Heart right ventricle (tissue), 16 donors: ENCODE results near the gene OR1S2. TPM values are rescaled to one million over a fixed set of nuclear protein-coding genes. Genes with fewer than 3 reads are reported as not detected.

Experiments used
- ATAC-seq, 8 donors: fragments of 200-7000 bp; cut with Tn5 transposase; one replicate each; pipeline ENCODE4 v1.9.1; 2020; ENCODE audit warnings: mild to moderate bottlenecking in 8 of 8, moderate library complexity in 8 of 8, moderate number of reproducible peaks in 1 of 8
- DNase-seq, 2 donors: peaks; one replicate each; pipeline ENCODE4 v3.0.0-alpha.2; 2020
- H3K27ac ChIP-seq, 10 donors: fragments of 200-600 bp; sonication (generic) in 2 of 10; one replicate each; pipeline versions ENCODE4 v1.5.0 to v1.8.0; 2020 to 2022; ENCODE audit warnings: mild to moderate bottlenecking in 3 of 10
- H3K27me3 ChIP-seq, 7 donors: fragments of 200-600 bp; one replicate each; pipeline ENCODE4 v1.8.0; 2021 to 2022; ENCODE audit warnings: mild to moderate bottlenecking in 2 of 7
- H3K36me3 ChIP-seq, 9 donors: fragments of 200-600 bp; sonication (generic) in 1 of 9; one replicate each; pipeline versions ENCODE4 v1.5.0 to v1.8.0; 2020 to 2022; ENCODE audit warnings: mild to moderate bottlenecking in 2 of 9
- H3K4me1 ChIP-seq, 9 donors: fragments of 200-600 bp; sonication (generic) in 1 of 9; one replicate each; pipeline versions ENCODE4 v1.5.0 to v1.8.0; 2020 to 2022; ENCODE audit warnings: mild to moderate bottlenecking in 4 of 9
- H3K4me3 ChIP-seq, 10 donors: fragments of 200-600 bp; sonication (generic) in 2 of 10; one replicate each; pipeline versions ENCODE4 v1.5.0 to v1.8.0; 2020 to 2022; ENCODE audit warnings: mild to moderate bottlenecking in 7 of 10, moderate library complexity in 2 of 10
- H3K9me3 ChIP-seq, 11 donors: fragments of 200-600 bp in 10 of 11; sonication (generic) in 2 of 11; one replicate each; pipeline versions ENCODE4 v1.5.0 to v1.8.0; 2013 to 2022; ENCODE audit warnings: mild to moderate bottlenecking in 2 of 11, control low read depth in 1 of 11, moderate library complexity in 1 of 11
- CTCF ChIP-seq, 9 donors: fragments of 200-600 bp; sonication (generic) in 2 of 9; IDR thresholded peaks; one replicate each; pipeline versions ENCODE4 v1.5.0 to v1.8.0; 2021 to 2022; ENCODE audit warnings: antibody characterized with exemption in 9 of 9, mild to moderate bottlenecking in 5 of 9, moderate library complexity in 1 of 9
- WGBS, 2 donors: extraction: QIAGEN DNeasy Blood & Tissue Kit; methylation state at CpG; one replicate each; pipeline ENCODE4 v1.1.7; 2013; ENCODE audit warnings: inconsistent platforms in 1 of 2; 5-methylcytosine and 5-hydroxymethylcytosine counted together
- intact Hi-C, 10 donors: fragments of 100-400 bp; cut with DNase I; formaldehyde crosslinking; loops; one replicate each; pipeline versions ENCODE4 v1.11.1 to v1.14.2; 2022
- polyA plus RNA-seq, 2 donors: library from polyadenylated mRNA; stranded (reverse); fragments of 200-250 nt; gene quantifications; one replicate each; pipeline ENCODE4 v1.2.3, GENCODE V29; 2013
- total RNA-seq, 10 donors: library from RNA; stranded (reverse); fragmentation: NEBNext Ultra II Directional in 3 of 10; extraction: Animal tissue kit (Norgen Biotek cat#: 25700) in 3 of 10; gene quantifications; one replicate each; pipeline versions ENCODE4 v1.2.1 to v1.2.4, GENCODE V29; 2021 to 2023
- donor health status: Arrhythmogenic right ventricular cardiomyopathy.
- donor health status: ischemic (EF 13 %, LVEDD 7.1; RV severe dilation, severe dysfunction).
- donor health status: healthy with polysubstance abuse.
- donor health status: DM: no; HTN: yes; CAD: no.
- donor health status: DM: no; HTN: no; CAD: no.
- donor health status: ischemic (EF 25% LVEDD 6.9; RV normal size, moderate dysfunction).
- donor health status: ischemic (EF 25% LVEDD 5.7; RV mildly dilated, moderate dysfunction).
- donor health status: healthy.
- donor health status: DM: yes; HTN: yes; CAD: no.
- donor health status: Ischemic cardiomyopathy.
- donor health status: ischemic (EF 35%, LVEDD 5.7; RV mildly dilated, moderate dysfunction).
- donor health status: nonischemic (EF 11% LVEDD 7.7; RV severe dilation, severe dysfunction).
- donor health status: DM: yes; HTN: yes; CAD: no.
- donor health status: PGD.
- donor health status: ischemic (EF 29% LVEDD 5.4; RV normal size, mild dysfunction).
- donor health status: nonischemic (EF 23%, LVEDD 6.1; RV moderate dilation, normal function).

Gene OR1S2
- total and polyA plus RNA-seq, 12 donors: not detected

DNA sequence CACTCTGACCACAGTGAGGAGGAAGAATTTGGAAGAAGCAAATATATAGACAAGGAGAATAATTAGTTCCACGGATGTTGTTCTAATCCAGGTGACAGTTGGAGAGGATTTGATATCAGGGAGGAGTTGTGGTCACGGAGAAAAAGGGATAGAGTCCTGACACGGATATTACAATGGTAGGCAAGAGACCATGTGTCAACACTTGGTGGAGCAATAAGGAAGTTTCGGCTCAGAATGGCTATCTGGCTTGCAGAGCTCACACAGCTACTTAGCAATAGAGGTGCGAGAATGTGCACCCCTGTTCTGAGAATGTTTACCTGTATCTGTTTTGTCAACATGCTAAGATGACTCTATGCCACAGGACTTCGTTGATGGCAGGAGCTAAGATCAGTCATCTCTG, 25.5 kb downstream of the OR1S2 start:
- DNase-seq (no peak), ATAC-seq (no peak)
- intact Hi-C loops: loop anchor here in 2 of 10 donors (10.0 kb wide), 2 partner anchors 46 to 84 kb away; partner anchors contain the start of gene OR10Q1 (in 1 of the 2)
- Histone ChIP-seq H3K4me3 (no peak overlapping the region), H3K4me1 (no peaks in the 10 kb centered on the region), H3K27me3 (no peaks in the 10 kb centered on the region), H3K36me3 (no peaks in the 10 kb centered on the region), H3K9me3 (no peaks in the 10 kb centered on the region), H3K27ac (no peak overlapping the region)
- TF ChIP-seq CTCF (IDR thresholded peaks at IDR 0.05): no peak
- 86 to 87% methylated on average over 6 of the region's 6 CpGs for WGBS, 2 donors

GRCh38 chr11:58177409-58178054, 26.4 kb downstream of the OR1S2 start:
- Histone ChIP-seq H3K36me3 (no peaks in the 10 kb centered on the region), H3K27me3 (no peaks in the 10 kb centered on the region), H3K4me1 (no peaks in the 10 kb centered on the region), H3K4me3 (no peak overlapping the region), H3K9me3 (no peaks in the 10 kb centered on the region), H3K27ac (no peak overlapping the region)
- 82 to 83% methylated on average over 5 of the region's 5 CpGs for WGBS, 2 donors
- DNase-seq (no peak), ATAC-seq (no peak)
- intact Hi-C loops: loop anchor here in 2 of 10 donors (10.0 kb wide), 2 partner anchors 47 to 83 kb away; partner anchors contain the start of gene OR10Q1 (in 1 of the 2)
- TF ChIP-seq CTCF (IDR thresholded peaks at IDR 0.05): no peak

GRCh38 chr11:58165504-58166106, 38.3 kb downstream of the OR1S2 start:
- TF ChIP-seq CTCF (IDR thresholded peaks at IDR 0.05): no peak
- Histone ChIP-seq H3K4me3 (no peak overlapping the region), H3K9me3 (no peaks in the 10 kb centered on the region), H3K27ac (no peak overlapping the region), H3K36me3 (no peaks in the 10 kb centered on the region), H3K4me1 (no peaks in the 10 kb centered on the region), H3K27me3 (no peaks in the 10 kb centered on the region)
- no peak for DNase-seq
- WGBS, 2 donors: 81% methylated on average over 7 of the region's 7 CpGs
- ATAC-seq: no peak
- intact Hi-C loops: no loop called here

DNA sequence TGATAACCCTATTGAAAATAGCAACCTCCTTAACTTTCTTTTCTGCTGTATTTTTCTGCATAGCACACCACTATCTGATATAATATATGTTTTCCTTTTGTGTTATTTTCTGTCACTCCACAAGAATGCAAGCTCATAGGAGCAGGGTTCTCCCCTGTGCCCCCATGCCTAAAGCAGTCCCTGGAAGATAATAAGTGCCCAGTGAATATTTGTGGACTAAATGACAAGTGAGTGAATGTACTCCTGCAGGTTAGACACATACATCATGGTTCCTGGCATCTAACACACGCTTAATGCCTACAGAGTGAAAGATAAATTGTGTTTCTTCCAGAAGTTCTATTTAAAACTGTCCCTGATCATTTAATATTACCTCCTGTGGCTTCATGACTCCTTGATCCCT, 39.0 kb downstream of the OR1S2 start:
- no peak overlapping the region for H3K27ac ChIP-seq
- intact Hi-C loops: no loop called here
- WGBS, 2 donors: 67 to 71% methylated on average over 1 of the region's 1 CpG
- H3K36me3 ChIP-seq: no peaks in the 10 kb centered on the region
- peaks cover 0 to 2% (median 0%) of the 10 kb centered on the region in 11 donors for H3K9me3 ChIP-seq
- no peaks in the 10 kb centered on the region for H3K4me1 ChIP-seq
- no peaks in the 10 kb centered on the region for H3K27me3 ChIP-seq
- DNase-seq (no peak), ATAC-seq (no peak)
- no peak overlapping the region for H3K4me3 ChIP-seq
- TF ChIP-seq CTCF (IDR thresholded peaks at IDR 0.05): no peak
